Measurements from ENCODE around the gene MMP15. TPM values are rescaled to one million over a fixed set of nuclear protein-coding genes. Genes with fewer than 3 reads are reported as not detected.
A peak's percentile ranks its signal among the peaks of the same experiment; 100 is the strongest.

MMP15 gene
- total RNA-seq, 4 donors from 2014 or later = 13.2 to 142 (median 134) TPM

GRCh38 chr16:58034128-58034685, 8.7 kb downstream of the MMP15 start:
- no peak overlapping the region for H3K27ac ChIP-seq
- DNase-seq = no peak
- no peak overlapping the region for H3K4me3 ChIP-seq
- no peaks in the 10 kb centered on the region for H3K27me3 ChIP-seq
- peaks cover 0 to 20% (median 0%) of the 10 kb centered on the region in 3 donors for H3K36me3 ChIP-seq
- no peak for TF ChIP-seq POLR2A (IDR thresholded peaks at IDR 0.05)
- TF ChIP-seq, protein P1, sequence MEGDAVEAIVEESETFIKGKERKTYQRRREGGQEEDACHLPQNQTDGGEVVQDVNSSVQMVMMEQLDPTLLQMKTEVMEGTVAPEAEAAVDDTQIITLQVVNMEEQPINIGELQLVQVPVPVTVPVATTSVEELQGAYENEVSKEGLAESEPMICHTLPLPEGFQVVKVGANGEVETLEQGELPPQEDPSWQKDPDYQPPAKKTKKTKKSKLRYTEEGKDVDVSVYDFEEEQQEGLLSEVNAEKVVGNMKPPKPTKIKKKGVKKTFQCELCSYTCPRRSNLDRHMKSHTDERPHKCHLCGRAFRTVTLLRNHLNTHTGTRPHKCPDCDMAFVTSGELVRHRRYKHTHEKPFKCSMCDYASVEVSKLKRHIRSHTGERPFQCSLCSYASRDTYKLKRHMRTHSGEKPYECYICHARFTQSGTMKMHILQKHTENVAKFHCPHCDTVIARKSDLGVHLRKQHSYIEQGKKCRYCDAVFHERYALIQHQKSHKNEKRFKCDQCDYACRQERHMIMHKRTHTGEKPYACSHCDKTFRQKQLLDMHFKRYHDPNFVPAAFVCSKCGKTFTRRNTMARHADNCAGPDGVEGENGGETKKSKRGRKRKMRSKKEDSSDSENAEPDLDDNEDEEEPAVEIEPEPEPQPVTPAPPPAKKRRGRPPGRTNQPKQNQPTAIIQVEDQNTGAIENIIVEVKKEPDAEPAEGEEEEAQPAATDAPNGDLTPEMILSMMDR (IDR thresholded peaks at IDR 0.05) = no peak
- peaks cover 0 to 18% (median 1%) of the 10 kb centered on the region in 4 donors for H3K4me1 ChIP-seq
- no peaks in the 10 kb centered on the region for H3K9me3 ChIP-seq

GRCh38 chr16:58034774-58035173, 9.2 kb downstream of the MMP15 start:
- Histone ChIP-seq H3K27ac (no peak overlapping the region), H3K4me1 (peaks cover 0 to 16% (median 1%) of the 10 kb centered on the region in 4 donors), H3K36me3 (peaks cover 0 to 24% (median 0%) of the 10 kb centered on the region in 3 donors)

GRCh38 chr16:58035356-58036170, 10.0 kb downstream of the MMP15 start:
- H3K4me3 ChIP-seq = no peak overlapping the region
- no peak overlapping the region for H3K27ac ChIP-seq
- DNase-seq = peak in 1 of 3 donors; percentile 42
- no peak for TF ChIP-seq POLR2A (IDR thresholded peaks at IDR 0.05)
- TF ChIP-seq, protein P1 (IDR thresholded peaks at IDR 0.05) = no peak
- H3K9me3 ChIP-seq = no peaks in the 10 kb centered on the region
- H3K27me3 ChIP-seq = no peaks in the 10 kb centered on the region
- H3K36me3 ChIP-seq = peaks cover 0 to 32% (median 0%) of the 10 kb centered on the region in 3 donors
- H3K4me1 ChIP-seq = peaks cover 0 to 11% (median 1%) of the 10 kb centered on the region in 4 donors

More at GRCh38 chr16:58034774-58035173, 9.2 kb downstream of the MMP15 start:
- no peaks in the 10 kb centered on the region for H3K27me3 ChIP-seq
- H3K4me3 ChIP-seq = no peak overlapping the region
- DNase-seq = no peak
- TF ChIP-seq, protein P1 (IDR thresholded peaks at IDR 0.05) = no peak
- no peak for TF ChIP-seq POLR2A (IDR thresholded peaks at IDR 0.05)
- H3K9me3 ChIP-seq = no peaks in the 10 kb centered on the region

DNA sequence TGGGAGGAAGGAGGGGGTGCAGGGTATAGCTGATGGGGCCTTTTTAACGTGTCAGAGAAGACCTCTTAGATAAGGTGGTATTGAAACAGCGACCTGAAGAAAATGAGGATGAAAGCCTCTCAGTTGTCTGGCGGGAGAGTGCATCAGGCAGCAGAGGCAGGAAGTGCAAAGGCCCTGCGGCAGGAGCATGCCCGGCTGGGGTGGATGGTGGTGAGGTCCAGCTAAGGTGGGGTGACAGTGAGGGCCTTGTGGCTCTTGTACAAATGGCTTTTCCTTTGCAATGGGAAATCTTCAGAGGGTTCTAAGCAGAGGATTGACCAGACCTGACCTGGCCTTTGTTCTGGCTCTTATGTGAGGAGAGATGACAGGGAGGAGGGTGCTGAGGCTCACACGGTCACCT, 11.4 kb downstream of the MMP15 start:
- no peaks in the 10 kb centered on the region for H3K4me1 ChIP-seq
- no peak for TF ChIP-seq POLR2A (IDR thresholded peaks at IDR 0.05)
- TF ChIP-seq, protein P1 (IDR thresholded peaks at IDR 0.05) = no peak
- no peak overlapping the region for H3K4me3 ChIP-seq
- H3K27ac ChIP-seq = no peak overlapping the region
- no peak for DNase-seq
- H3K9me3 ChIP-seq = no peaks in the 10 kb centered on the region
- H3K27me3 ChIP-seq = no peaks in the 10 kb centered on the region
- peaks cover 0 to 46% (median 0%) of the 10 kb centered on the region in 3 donors for H3K36me3 ChIP-seq

- TF ChIP-seq, protein P1 (IDR thresholded peaks at IDR 0.05) = no peak
- TF ChIP-seq POLR2A (IDR thresholded peaks at IDR 0.05) = no peak
- DNase-seq = no peak
- H3K27ac ChIP-seq = no peak overlapping the region
- no peaks in the 10 kb centered on the region for H3K4me1 ChIP-seq
- no peaks in the 10 kb centered on the region for H3K9me3 ChIP-seq
- H3K36me3 ChIP-seq = peaks cover 0 to 51% (median 0%) of the 10 kb centered on the region in 3 donors
- no peaks in the 10 kb centered on the region for H3K27me3 ChIP-seq
- no peak overlapping the region for H3K4me3 ChIP-seq
These were observed 12.0 kb downstream of the MMP15 start for GRCh38 chr16:58037365-58038057.

Measured in Peyer's patch (tissue), 4 donors.